ENCODE measurements around the gene FOXC1. TPM values are rescaled to one million over a fixed set of nuclear protein-coding genes. Genes with fewer than 3 reads are reported as not detected.
A peak's percentile ranks its signal among the peaks of the same experiment; 100 is the strongest.

FOXC1 gene
- total RNA-seq, 1 experiment from 2014 or later: 16.5 TPM

GRCh38 chr6:1639430-1639829 is 29.7 kb downstream of the FOXC1 start:
- intact Hi-C loops (cut with micrococcal nuclease; ENCODE audit: unreplicated experiment): no loop called here
- BruUV-seq (replicated peaks): no TSS peak
- Mint-ChIP-seq H3K9me3 (ENCODE audit: low read depth, unreplicated experiment) (no peaks in the 10 kb centered on the region), H3K4me3 (ENCODE audit: low read depth, unreplicated experiment) (no peak overlapping the region), H3K4me1 (ENCODE audit: low read depth, unreplicated experiment) (peaks cover 36% of the 10 kb centered on the region), H3K27ac (ENCODE audit: unreplicated experiment) (no peak overlapping the region), H3K27me3 (ENCODE audit: unreplicated experiment) (no peaks in the 10 kb centered on the region), H3K36me3 (ENCODE audit: insufficient read depth, unreplicated experiment) (peaks cover 9% of the 10 kb centered on the region)
- TF ChIP-seq CTCF (IDR thresholded peaks at IDR 0.05; ENCODE audit: unreplicated experiment): no peak
- DNase-seq: no peak
- CTCF ChIA-PET: no interaction called here

GRCh38 chr6:1640476-1640875 is 30.8 kb downstream of the FOXC1 start:
- no peak overlapping the region for H3K4me3 Mint-ChIP-seq (ENCODE audit: low read depth, unreplicated experiment)
- peaks cover 40% of the 10 kb centered on the region for H3K4me1 Mint-ChIP-seq (ENCODE audit: low read depth, unreplicated experiment)
- no peak overlapping the region for H3K27ac Mint-ChIP-seq (ENCODE audit: unreplicated experiment)
- no peak for DNase-seq
- H3K27me3 Mint-ChIP-seq (ENCODE audit: unreplicated experiment): no peaks in the 10 kb centered on the region
- no TSS peak for BruUV-seq (replicated peaks)
- H3K36me3 Mint-ChIP-seq (ENCODE audit: insufficient read depth, unreplicated experiment): peaks cover 6% of the 10 kb centered on the region
- CTCF ChIA-PET: no interaction called here
- intact Hi-C loops (cut with micrococcal nuclease; ENCODE audit: unreplicated experiment): loop anchor here (5.0 kb wide), 1 partner anchor 47 kb away; no protein-coding TSS in a partner anchor
- no peaks in the 10 kb centered on the region for H3K9me3 Mint-ChIP-seq (ENCODE audit: low read depth, unreplicated experiment)
- TF ChIP-seq CTCF (IDR thresholded peaks at IDR 0.05; ENCODE audit: unreplicated experiment): no peak

- Mint-ChIP-seq H3K9me3 (ENCODE audit: low read depth, unreplicated experiment) (no peaks in the 10 kb centered on the region), H3K27ac (ENCODE audit: unreplicated experiment) (peak overlapping the region; percentile 61), H3K4me1 (ENCODE audit: low read depth, unreplicated experiment) (peaks cover 40% of the 10 kb centered on the region), H3K27me3 (ENCODE audit: unreplicated experiment) (no peaks in the 10 kb centered on the region), H3K4me3 (ENCODE audit: low read depth, unreplicated experiment) (peak overlapping the region; percentile 33), H3K36me3 (ENCODE audit: insufficient read depth, unreplicated experiment) (peaks cover 6% of the 10 kb centered on the region)
- CTCF ChIA-PET: interaction anchor here (0.9 kb wide), 1 partner anchor 11 kb away, joined by 3 read pairs; no protein-coding TSS in a partner anchor
- TF ChIP-seq CTCF (IDR thresholded peaks at IDR 0.05; ENCODE audit: unreplicated experiment): no peak
- intact Hi-C loops (cut with micrococcal nuclease; ENCODE audit: unreplicated experiment): loop anchor here (5.0 kb wide), 1 partner anchor 46 kb away; no protein-coding TSS in a partner anchor
- peak; percentile 80 for DNase-seq
- BruUV-seq (replicated peaks): no TSS peak
Observed at GRCh38 chr6:1641343-1641885, 31.7 kb downstream of the FOXC1 start.

- peaks cover 40% of the 10 kb centered on the region for H3K4me1 Mint-ChIP-seq (ENCODE audit: low read depth, unreplicated experiment)
- peaks cover 6% of the 10 kb centered on the region for H3K36me3 Mint-ChIP-seq (ENCODE audit: insufficient read depth, unreplicated experiment)
- BruUV-seq (replicated peaks): no TSS peak
- no peak overlapping the region for H3K27ac Mint-ChIP-seq (ENCODE audit: unreplicated experiment)
- CTCF ChIA-PET: no interaction called here
- no peaks in the 10 kb centered on the region for H3K9me3 Mint-ChIP-seq (ENCODE audit: low read depth, unreplicated experiment)
- TF ChIP-seq CTCF (IDR thresholded peaks at IDR 0.05; ENCODE audit: unreplicated experiment): no peak
- H3K4me3 Mint-ChIP-seq (ENCODE audit: low read depth, unreplicated experiment): peak overlapping the region; percentile 11
- no peak for DNase-seq
- intact Hi-C loops (cut with micrococcal nuclease; ENCODE audit: unreplicated experiment): loop anchor here (5.0 kb wide), 1 partner anchor 44 kb away; no protein-coding TSS in a partner anchor
- no peaks in the 10 kb centered on the region for H3K27me3 Mint-ChIP-seq (ENCODE audit: unreplicated experiment)
Observed at GRCh38 chr6:1643111-1643510, 33.4 kb downstream of the FOXC1 start.
